HFFc6 (cell line): ENCODE data around the gene ZNF638. TPM values are rescaled to one million over a fixed set of nuclear protein-coding genes. Genes with fewer than 3 reads are reported as not detected.

Experiments used
- DNase-seq: peaks from one replicate; pipeline ENCODE4 v3.0.0-alpha.2; 2018
- H3K27ac Mint-ChIP-seq: 2 replicates; pipeline ENCODE4 v1.8.0; 2020; ENCODE audit warnings: mild to moderate bottlenecking, mixed read lengths
- H3K27me3 Mint-ChIP-seq: 2 replicates; pipeline ENCODE4 v1.8.0; 2021; ENCODE audit warnings: mild to moderate bottlenecking, moderate library complexity, mixed read lengths; ENCODE audit not compliant: insufficient read depth
- H3K36me3 Mint-ChIP-seq: 2 replicates; pipeline ENCODE4 v1.8.0; 2021; ENCODE audit warnings: low read depth, mixed read lengths
- H3K4me1 Mint-ChIP-seq: 2 replicates; pipeline ENCODE4 v1.8.0; 2020; ENCODE audit warnings: low read depth, mixed read lengths
- H3K4me3 Mint-ChIP-seq: 2 replicates; pipeline ENCODE4 v1.8.0; 2020; ENCODE audit warnings: mild to moderate bottlenecking, moderate library complexity, mixed read lengths
- H3K9me3 Mint-ChIP-seq: 2 replicates; pipeline ENCODE4 v1.8.0; 2020; ENCODE audit warnings: mild to moderate bottlenecking, mixed read lengths
- total RNA-seq, 6 experiments: library from RNA; stranded (reverse); fragmentation: NEBNext Ultra II Directional; extraction: Animal tissue kit (Norgen Biotek cat#: 25700); gene quantifications; 2 replicates in 1 of 6; 3 replicates in 5 of 6; pipeline ENCODE4 v1.2.3, GENCODE V29; 2021
- TF ChIP-seq, protein P1 (sequence below): fragments of 200-600 bp; sonication (generic); IDR thresholded peaks from 2 replicates; pipeline ENCODE4 v1.5.0; 2021; ENCODE audit warnings: antibody characterized with exemption, mild to moderate bottlenecking

The ZNF638 gene
- total RNA-seq, 6 experiments from 2014 or later, result 58.5 to 66.6 (median 60.6) TPM

DNA sequence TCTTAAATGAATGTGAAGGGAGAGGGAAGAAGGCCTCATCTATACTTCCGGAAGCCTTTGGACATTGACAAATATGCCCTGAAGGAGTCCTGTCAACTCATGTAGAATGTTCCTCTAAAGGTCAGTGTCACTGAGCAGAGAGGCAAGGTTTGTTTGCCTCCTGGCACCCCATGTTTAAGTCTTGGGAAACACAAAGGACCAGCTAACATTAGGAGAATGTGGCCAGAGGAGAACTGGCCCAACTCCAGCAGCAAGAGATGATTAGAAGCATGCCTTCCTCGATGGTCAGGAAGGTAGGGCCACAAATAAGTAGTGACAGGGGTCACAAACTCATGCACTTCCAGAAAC is 127.5 kb downstream of the ZNF638 start:
- H3K27ac Mint-ChIP-seq, result no peak overlapping the region
- H3K4me3 Mint-ChIP-seq, result no peak overlapping the region
- H3K27me3 Mint-ChIP-seq, result peaks cover 3% of the 10 kb centered on the region; the same call in 1 of the 2 replicates
- TF ChIP-seq, protein P1, sequence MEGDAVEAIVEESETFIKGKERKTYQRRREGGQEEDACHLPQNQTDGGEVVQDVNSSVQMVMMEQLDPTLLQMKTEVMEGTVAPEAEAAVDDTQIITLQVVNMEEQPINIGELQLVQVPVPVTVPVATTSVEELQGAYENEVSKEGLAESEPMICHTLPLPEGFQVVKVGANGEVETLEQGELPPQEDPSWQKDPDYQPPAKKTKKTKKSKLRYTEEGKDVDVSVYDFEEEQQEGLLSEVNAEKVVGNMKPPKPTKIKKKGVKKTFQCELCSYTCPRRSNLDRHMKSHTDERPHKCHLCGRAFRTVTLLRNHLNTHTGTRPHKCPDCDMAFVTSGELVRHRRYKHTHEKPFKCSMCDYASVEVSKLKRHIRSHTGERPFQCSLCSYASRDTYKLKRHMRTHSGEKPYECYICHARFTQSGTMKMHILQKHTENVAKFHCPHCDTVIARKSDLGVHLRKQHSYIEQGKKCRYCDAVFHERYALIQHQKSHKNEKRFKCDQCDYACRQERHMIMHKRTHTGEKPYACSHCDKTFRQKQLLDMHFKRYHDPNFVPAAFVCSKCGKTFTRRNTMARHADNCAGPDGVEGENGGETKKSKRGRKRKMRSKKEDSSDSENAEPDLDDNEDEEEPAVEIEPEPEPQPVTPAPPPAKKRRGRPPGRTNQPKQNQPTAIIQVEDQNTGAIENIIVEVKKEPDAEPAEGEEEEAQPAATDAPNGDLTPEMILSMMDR, result no peak
- H3K36me3 Mint-ChIP-seq, result no peaks in the 10 kb centered on the region
- peaks cover 30% of the 10 kb centered on the region for H3K4me1 Mint-ChIP-seq
- DNase-seq, result no peak
- 0 out of 2 replicates have a peak, but pooled peaks cover 7% of the 10 kb centered on the region for H3K9me3 Mint-ChIP-seq

DNA sequence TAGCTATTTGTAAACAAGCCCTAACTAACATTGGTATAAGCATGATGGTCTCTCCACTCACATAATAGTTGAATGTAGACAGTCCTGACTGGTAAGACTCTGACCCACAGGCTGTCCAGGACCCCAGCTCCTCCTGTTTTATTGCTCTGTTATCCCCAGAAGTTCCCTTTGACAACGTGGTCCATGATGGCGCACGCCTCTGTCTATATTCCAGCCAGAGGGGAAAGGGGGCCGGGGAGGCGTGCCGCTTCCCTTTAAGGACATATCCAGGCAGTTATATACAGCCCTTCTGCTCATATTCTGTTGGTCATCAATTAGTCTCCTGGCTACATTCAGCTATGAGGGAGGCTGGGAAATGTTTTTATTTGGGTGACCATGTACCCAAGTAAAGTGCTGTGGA is 128.5 kb downstream of the ZNF638 start:
- no peak for DNase-seq
- Mint-ChIP-seq H3K27me3 (peaks cover 3% of the 10 kb centered on the region; the same call in 1 of the 2 replicates), H3K4me1 (peaks cover 30% of the 10 kb centered on the region), H3K36me3 (no peaks in the 10 kb centered on the region), H3K27ac (no peak overlapping the region), H3K4me3 (no peak overlapping the region), H3K9me3 (0 out of 2 replicates have a peak, but pooled peaks cover 7% of the 10 kb centered on the region)
- TF ChIP-seq, protein P1, result no peak

DNA sequence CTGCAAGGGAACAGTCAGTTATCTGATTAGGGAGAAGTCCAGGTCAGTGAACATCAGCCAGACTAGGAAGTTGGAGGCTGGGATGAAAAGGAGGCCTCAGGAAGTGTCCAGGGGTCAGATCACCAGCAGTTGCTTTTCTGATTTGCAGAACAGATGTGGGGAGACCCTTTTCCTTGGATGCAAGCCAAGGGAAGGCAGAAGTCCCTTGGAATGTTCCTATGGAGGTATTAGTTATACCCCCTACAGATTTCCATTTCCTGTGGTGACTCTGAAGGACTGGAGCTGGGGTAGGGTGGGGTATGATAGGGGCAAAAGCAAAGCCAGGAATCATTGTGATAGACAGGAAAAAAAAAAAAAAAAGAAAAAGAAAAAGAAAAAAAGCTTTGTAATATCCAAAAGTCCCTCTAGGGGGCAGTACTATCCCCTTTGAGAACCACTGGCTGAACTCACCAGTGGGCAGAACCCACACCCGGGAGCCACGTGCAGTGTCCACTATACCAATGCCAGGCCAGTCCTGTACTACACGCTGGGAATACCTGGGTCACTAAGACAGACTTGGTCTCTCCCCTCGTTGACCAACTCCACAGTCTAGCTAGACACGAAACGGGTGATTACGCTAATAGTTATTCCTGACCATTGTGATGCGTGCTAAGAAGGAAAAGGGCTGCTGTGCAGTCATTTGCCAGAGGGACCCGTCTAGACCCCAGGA is 129.2 kb downstream of the ZNF638 start:
- Mint-ChIP-seq H3K27me3 (peaks cover 3% of the 10 kb centered on the region; the same call in 1 of the 2 replicates), H3K36me3 (no peaks in the 10 kb centered on the region), H3K27ac (no peak overlapping the region), H3K4me3 (no peak overlapping the region), H3K4me1 (peaks cover 25% of the 10 kb centered on the region), H3K9me3 (0 out of 2 replicates have a peak, but pooled peaks cover 7% of the 10 kb centered on the region)
- TF ChIP-seq, protein P1, result peak; percentile 78
- no peak for DNase-seq

DNA sequence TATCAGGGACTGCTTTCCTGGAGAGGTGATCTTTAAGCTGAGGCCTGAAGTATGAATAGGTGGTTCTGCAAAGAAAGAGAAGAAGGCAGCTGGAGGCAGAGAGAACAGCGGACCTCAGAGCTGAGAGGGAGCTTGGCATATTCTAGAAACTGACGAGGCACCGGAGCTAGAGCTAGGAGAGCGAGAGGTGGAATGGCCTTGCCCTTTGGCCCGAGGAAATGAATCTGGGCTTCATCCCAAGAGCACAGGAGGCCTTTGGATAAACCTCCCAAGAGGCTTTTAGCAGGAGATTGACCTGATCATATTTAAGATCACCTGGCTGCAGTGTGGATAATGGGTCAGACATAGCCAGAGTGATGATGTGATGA is 129.7 kb downstream of the ZNF638 start:
- Mint-ChIP-seq H3K9me3 (0 out of 2 replicates have a peak, but pooled peaks cover 7% of the 10 kb centered on the region), H3K27ac (no peak overlapping the region), H3K27me3 (peaks cover 2% of the 10 kb centered on the region; the same call in 1 of the 2 replicates), H3K36me3 (no peaks in the 10 kb centered on the region), H3K4me3 (no peak overlapping the region), H3K4me1 (peaks cover 20% of the 10 kb centered on the region)
- TF ChIP-seq, protein P1, result no peak
- DNase-seq, result no peak

DNA sequence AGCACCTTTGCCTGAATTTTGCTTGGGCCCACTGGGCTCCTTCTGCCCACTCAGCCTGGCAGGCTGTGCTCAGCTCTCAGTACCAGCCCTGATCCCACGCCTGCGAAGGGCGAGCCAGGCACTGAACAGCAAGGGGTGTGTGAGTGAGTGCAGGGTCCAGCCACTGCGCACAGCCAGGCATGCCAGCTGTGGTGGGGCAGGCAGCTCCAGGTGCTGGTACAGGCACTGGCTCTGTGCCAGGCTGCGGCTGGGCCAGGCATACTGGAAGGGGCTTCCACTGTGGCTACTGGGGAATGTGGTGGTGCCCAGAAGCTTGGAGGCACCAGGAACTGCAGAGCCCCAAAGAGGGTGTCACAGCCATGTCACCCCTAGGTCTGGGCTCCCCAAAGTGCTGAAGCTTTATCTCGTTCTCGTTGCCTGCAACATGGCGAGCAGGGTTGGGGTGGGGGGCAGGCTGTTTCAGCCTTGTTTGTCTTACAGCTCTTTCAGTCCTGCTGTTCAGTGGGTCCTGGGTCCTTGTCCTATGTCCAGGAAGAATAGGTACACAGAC is 130.5 kb downstream of the ZNF638 start:
- 0 out of 2 replicates have a peak, but pooled peaks cover 7% of the 10 kb centered on the region for H3K9me3 Mint-ChIP-seq
- peaks cover 5% of the 10 kb centered on the region for H3K27me3 Mint-ChIP-seq
- peaks cover 18% of the 10 kb centered on the region for H3K4me1 Mint-ChIP-seq
- no peak overlapping the region for H3K27ac Mint-ChIP-seq
- H3K4me3 Mint-ChIP-seq, result no peak overlapping the region
- TF ChIP-seq, protein P1, result no peak
- no peak for DNase-seq
- no peaks in the 10 kb centered on the region for H3K36me3 Mint-ChIP-seq
